GM21825 (cell line): Measurements from ENCODE around the gene PI4K2B.
"Not testable (repeated sequence)": the region's sequence is repeated elsewhere in the genome, so short reads cannot be mapped to it uniquely, and the experiment has no call there.

Experiments
- ATAC-seq: cut with Tn5 transposase; IDR thresholded peaks from one replicate; pipeline ENCODE4 v1.9.1; 2021; ENCODE audit warnings: mild to moderate bottlenecking, moderate library complexity; ENCODE audit not compliant: unreplicated experiment

Gene PI4K2B

DNA sequence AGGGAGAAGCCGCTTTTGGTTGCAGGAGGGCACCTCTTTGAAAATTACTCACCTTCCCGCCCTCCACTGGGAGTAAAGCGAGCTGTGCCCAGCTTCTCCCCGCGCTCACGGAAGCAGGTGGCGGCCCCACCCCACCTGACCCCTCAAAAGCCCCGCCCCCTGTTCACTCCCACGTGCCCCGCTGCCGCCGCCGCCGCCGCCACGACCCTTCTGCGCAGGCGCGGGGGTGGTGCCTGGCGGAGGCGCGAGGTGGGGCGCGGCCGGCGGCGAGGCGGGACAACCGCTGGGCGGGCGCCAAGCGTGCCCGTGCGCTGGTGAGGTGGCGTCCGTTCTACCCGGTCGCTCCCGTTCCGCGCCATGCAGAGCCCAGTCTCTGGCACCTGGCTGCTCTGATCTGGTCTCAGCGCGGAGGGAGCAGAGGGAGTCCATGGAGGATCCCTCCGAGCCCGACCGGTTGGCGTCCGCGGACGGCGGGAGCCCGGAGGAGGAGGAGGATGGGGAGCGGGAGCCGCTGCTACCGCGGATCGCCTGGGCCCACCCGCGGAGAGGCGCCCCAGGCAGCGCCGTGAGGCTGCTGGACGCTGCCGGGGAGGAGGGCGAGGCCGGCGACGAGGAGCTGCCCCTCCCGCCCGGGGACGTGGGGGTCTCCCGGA is at the start of gene PI4K2B:
Gene PI4K2B (plus strand): TSS at position 297 of the 653 bp plus-strand sequence. CDS start 131 bp downstream, at position 428.
- peak; percentile 75 for ATAC-seq

DNA sequence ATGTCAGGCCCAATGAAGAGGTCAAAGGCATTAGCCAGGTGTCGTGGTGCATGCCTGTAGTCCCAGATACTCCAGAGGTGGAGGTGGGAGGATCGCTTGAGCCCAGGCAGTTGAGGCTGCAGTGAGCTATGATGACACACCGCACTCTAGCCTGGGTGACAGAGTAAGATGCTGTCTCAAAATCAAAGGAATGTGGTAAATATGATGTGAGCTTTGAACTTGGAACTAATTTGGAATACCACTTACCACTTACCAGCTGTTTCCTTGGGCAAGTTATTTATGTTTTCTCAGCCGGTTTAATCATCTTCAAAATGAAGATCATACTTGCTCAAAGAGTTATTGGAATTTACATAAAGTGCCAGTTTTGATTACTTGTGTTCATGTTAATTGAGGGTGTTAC is 49.8 kb upstream of the PI4K2B start:
- no peak for ATAC-seq

DNA sequence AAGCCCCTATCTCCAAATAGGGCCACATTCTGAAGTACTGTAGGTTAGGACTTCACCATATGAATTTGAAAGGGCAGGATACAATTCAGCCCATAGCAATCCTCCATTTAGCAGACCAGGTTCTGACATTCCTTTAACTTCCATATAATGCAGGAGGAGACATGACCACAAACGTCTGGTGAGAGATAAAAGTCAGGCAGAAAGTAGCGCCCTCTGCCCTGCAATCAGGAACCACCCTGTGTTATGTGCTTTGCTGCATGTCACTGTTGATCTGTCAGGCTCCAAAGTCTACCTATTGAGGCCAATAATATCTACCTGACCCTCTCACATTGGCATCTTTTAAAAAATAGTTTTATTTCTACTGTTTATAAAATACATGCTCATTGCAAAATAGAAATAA is 43.4 kb upstream of the PI4K2B start:
- no peak for ATAC-seq

DNA sequence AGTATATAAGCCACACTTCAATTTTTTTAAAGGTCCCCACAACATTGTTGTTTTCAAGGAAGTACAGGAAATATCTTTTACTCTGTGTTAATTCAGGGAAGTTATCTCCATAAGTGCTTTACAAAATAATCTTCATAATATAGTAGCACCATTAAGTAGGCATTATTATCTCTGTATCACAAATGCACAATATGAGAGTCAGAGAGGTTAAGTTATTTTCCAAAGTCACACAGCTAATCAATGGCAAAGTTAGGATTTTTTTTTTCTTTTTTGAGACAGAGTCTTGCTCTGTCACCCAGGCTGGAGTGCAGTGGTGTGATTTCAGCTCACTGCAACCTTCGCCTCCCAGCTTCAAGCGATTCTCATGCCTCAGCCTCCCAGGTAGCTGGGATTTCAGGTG is 35.1 kb upstream of the PI4K2B start:
- no peak for ATAC-seq

DNA sequence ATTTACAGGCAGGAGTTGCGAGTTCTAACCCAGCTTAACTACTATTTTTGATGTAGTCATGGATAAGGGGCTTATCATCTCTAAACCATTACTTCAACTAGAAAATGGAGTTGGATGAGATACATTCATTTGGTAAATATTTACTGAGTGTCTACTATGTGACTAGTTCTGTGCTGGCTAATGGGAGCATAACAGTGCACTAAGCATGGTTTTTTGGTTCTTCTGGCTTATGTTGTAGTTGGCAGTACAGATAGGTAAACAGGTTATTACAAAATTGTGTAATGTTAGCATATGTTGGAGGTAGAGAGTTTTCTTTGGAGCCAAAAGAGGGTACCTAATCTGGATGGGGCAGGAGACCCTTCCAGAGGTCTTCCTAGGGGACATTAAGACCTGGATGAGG is 25.8 kb upstream of the PI4K2B start:
- ATAC-seq = no peak

DNA sequence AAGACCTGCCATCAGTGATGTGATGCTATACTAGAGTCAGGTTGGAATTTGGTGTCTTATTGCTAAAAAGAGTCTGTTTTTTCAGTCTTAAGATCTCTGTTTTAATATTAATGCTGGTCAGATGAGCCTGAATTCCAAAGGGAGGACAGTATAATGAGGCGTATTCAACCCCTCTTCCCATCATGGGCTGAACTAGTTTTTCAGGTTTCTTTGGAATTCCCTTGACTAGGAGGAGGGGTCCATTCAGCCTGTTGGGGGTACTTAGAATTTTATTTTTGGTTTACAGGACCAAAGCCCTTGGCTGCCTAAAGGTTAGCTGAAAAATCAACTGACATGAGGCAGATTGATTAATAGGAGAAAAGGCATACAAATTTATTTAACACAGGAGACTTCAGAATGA is 24.1 kb upstream of the PI4K2B start:
- no peak for ATAC-seq

DNA sequence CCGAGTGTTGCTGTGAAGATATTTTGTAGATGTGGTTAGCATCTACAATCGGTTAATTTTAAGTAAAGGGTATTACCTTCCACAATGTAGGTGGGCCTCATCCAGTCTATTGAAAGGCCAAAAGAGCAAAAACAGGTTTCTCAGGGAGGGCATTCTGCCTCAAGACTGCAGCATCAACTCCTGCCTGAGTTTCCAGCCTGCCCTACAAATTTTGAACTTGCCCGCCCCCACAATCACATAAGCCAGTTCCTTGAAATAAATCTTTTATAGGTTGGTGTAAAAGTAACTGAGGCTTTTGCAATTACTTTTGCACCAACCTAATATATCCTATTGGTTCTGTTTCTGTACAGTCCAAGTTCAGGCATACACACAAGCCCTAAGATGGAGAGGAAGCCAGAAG is 22.1 kb upstream of the PI4K2B start:
- ATAC-seq = no peak

DNA sequence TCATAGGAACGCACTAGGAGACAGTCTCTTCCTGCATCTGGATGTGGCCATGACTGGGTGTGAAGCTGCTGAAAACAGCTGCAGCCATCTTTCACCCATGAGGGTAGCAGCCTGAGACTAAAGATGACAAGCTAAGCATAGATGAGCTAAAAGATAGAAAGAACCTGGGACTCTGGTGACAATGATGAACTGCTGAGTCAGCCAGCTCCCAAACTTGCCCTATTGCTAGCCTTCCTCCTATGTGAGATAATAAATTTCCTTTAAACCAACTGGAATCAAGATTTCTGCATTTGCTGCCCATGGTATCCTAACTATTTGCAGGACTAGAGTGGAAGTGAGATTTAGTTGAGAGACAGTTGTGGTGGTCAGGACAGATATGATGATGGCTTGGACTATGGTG is 21.0 kb upstream of the PI4K2B start:
- no peak for ATAC-seq

DNA sequence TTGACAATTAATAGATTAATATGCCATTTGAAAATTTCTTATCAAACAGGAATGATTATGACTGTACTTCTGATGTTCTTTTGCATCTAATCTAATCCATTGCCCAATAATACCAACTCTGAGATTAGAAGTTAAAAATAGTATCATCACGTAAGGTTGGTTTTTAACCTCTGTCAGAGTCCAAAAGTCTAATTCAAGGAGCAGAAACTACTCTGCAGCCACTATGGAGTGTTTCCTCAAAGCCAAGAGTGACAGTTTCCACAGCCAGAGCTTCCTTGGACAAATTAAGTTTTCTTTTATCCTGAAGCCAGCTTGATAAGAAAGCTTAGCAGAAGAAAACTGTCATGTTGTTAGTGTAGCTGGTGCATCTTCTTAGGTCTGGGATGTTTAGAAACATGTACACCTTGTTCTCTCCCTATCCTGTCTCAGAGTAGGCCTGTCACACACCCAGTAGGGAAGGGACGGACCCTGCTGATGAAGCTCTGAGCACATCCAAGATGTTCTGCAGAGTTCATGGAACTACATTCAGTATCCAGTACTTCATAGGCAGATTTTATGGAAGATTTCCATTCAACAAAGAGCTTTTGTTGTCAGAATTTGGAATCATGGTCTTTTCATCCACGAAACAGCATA is 20.4 kb upstream of the PI4K2B start:
- ATAC-seq = no peak

DNA sequence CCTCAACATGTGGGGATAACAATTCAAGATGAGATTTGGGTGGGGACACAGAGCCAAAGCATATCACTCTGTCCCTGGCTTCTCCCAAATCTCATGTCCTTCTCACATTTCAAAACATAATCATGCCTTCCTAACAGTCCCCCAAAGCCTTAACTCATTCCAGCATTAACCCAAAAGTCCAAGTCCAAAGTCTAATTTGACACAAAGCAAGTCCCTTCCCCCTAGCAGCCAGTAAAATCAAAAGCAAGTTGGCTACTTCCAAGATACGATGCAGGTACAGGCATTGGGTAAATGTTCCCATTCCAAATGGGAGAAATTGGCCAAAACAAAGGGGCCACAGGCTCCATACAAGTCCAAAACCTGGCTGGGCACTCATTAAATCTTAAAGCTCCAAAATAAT is 19.1 kb upstream of the PI4K2B start:
- not testable (repeated sequence) for ATAC-seq

DNA sequence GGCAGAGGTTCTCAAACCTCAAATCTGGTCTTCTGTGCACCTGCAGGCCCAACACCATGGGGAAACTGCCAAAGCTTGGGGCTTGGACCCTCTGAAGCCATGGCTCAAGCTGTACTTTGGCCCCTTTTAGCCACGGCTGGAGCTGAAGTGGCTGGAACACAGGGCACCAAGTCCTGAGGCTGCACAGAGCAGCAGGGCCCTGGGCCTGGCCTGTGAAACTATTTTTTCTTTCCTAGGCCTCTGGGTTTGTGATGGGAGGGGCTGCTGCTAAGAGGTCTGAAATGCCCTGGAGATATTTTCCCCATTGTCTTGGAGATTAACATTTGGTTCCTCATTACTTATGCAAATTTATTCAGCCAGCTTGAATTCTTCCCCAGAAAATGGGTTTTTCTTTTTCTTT is 18.3 kb upstream of the PI4K2B start:
- ATAC-seq = no peak

DNA sequence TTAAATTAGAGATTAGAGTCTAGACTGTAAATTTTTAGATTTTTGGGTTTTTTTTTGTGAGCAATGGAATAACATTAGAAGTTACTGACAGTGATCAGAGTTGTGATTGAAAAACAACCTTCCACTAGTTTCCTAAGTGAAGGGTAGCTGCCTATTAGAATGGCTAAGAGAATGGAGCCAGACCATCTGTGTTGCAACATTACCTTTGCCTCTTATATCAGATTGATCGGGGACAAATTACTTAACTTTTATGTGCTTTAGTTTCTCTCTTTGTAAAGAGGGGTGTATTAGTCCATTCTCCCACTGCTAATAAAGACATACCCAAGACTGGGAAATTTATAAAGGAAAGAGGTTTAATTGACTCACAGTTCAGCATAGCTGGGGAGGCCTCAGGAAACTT is 12.5 kb upstream of the PI4K2B start:
- no peak for ATAC-seq

DNA sequence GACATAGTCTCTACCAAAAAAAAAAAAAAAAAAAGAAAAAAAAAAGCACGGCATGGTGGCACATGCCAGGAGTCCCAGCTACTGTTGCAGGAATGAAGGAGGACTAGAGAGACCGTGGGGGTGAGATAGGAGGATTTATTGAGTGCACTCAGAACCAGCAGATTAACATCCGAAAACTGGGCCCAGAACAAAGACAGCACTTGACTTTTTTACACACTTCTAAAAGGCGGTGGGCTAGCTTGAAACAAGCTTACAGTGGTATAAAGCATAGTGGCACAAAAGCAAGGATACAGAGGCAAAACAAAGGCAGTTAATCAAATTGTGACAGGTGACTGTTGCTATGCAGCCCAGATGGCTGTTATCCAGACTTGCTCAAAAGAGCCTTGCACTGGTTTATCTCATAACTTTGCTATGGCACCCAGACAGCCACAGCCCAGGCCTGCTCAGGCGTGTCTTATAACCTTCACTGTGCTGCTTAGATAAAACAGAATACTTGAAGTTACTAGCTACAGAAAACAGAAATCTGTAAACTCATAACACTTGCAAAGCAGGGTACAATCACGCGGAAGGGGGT is 9.9 kb upstream of the PI4K2B start:
- no peak for ATAC-seq

DNA sequence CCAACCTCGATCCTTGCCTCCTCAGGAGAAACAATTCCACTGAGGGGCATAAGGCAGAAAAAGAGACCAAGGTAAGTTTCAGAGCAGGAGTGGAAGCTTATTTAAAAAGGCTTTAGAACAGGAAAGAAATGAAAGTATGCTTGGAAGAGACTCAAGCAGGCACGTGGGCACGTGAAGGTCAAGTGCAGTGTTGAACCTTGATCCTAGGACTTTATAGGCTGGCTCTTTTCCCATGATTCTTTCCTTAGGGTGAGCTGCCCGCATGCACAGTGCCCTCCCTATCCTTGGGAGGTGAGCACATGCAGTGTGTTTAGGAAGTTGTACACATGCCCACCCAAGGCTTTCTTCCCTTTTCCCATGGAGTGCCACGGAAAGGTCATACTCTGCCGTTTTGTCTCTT is 4.0 kb upstream of the PI4K2B start:
- ATAC-seq = no peak

DNA sequence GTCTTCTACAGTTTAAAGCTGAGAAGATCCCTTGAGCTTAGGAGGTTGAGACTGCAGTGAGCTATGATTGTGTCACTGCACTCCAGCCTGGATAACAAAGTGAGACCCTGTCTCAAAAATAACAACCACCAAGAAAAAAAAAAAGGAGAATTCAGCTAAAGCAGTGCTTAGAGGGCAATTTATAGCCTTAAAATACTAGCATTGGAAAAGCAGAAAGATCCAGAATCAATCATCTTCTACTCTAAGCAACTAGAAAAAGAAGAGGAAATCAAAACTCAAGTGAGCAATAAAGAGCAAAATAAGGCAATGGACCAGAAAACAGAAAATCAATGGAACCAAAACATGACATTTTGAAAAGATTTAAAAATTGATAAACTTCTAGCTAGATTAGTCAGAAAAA is 639 bp upstream of the PI4K2B start:
- ATAC-seq = no peak

DNA sequence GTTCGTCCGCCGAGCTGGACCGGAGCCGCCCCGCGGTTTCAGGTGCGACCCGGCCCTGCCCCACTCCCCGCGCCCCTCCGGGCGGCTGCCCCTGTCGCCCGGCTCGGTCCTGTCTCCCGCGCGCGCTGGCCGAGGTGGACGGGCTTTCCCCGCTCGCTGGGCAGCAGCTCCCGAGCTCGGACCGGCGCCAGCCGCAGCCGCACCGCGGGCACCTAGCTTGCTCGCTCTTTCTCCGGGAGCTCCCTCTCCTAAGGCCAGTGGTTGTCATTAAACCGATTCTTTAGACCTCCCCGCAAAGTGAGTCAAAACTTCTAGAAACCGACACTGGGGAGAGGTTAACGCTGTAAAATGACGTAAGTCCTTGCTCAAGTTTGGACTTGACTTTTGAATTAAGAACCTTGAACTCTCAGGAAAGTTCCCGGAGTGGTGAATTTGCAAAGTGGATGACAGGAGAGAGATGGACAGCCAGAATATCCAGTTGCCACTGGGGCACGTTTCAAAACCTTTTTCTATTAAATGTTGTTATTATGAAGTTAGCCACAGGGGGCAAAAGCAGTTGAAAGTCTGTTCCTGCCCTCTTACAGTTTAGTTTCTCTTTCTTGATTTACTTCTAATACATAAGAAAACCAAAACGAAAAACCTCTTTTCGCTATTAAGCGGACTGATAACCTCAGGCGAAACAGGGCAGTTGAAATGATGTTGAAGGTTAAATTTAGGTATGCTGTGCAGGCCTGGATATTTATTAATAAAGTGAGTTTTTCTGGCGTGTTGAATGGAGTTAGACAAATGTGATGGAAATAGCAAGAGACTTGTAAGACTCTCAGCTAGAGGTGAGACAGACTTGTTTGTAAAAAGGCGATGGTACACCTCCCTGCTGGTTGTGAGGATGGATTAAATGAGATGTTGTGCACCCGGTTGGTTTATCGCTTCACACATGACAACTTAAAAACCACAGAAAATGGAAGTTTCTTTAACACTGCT is 847 bp downstream of the PI4K2B start:
- peak; percentile 57 for ATAC-seq

DNA sequence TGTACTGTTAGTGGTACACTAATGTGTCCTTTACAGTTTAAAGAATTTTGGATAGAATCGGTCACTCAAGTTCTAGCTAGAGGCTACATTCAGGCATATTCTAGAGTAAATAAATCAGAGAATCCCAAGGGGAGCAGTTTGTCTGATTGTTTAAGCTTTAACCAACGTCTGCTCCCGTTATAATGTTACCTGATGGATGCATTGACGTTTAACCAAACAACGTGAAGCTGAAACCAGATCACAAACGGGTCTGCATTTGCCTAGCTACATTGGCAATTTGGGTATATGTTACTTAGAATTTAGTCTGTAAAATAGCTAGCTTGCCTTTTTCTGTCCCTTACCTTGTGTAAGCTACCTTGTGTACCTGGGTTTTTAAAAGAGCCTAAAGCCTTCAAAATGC is 1.6 kb downstream of the PI4K2B start:
- no peak for ATAC-seq

DNA sequence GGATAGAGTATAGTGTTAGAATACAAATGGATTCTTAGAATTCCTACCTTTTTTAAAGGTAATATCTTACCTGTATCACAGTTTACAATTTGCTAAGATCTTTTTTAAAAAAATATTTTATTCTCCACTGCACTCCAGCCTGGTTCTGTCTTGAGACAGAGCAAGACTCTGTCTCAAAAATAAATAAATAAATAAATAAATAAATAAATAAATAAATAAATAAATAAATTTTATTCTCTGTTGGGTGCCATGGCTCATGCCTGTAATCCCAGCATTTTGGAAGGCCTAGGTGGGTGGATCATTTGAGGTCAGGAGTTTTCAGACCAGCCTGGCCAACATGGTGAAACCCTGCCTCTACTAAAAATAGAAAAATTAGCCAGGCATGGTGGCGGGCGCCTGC is 2.2 kb downstream of the PI4K2B start:
- ATAC-seq = not testable (repeated sequence)

DNA sequence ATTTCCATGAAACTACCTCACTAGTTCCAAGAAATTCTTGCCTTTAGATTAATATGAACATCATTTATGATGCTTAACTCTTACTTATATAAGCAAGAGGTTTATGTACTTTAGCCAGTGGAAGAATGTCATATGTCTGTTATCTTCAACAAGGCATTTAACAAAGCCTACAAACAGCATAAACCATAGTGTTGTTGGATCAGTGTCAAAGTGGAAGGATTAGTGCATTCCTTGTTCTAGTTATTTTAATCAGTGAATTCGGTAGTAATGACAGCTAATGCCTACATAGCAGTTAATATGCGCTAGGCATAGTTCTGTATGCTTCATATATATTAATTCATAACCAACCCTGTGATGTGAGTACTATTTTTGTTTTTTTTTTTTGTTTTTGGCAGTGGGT is 3.1 kb downstream of the PI4K2B start:
- no peak for ATAC-seq

DNA sequence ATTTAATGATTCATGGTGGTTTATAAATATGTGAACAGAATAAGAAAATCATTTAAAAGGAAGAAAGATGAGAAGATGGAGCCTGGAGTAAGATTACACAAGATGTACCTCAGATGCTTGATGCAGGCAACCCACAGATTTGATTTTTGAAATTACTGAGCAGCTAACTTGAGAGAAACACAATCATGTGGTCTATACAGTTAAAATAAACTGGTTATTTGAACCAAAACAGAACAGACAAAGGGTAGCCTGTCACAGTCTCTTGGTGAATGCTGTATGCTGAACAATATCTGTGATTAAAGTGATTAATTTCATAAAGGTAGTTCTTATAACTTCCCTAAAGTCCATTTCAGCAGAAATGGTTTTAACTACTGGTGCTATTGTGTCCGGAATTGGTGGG is 4.2 kb downstream of the PI4K2B start:
- ATAC-seq = no peak

DNA sequence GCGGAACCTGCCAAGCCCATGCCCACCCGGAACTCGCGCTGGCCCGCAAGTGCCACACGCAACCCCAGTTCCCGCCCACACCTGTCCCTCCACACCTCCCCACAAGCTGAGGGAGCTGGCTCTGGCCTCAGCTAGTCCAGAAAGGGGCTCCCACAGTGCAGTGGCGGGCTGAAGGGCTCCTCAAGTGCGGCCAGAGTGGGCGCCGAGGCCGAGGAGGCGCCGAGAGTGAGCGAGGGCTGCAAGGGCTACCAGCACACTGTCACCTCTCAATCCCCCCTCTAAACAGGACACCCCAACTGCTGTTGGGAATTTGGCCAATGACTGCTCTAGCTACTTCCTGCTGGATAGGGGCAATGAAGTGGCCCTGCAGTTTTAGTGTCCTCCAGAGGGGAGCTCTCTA is 5.7 kb downstream of the PI4K2B start:
- ATAC-seq = not testable (repeated sequence)
